Measurements from ENCODE around the gene SLC43A3. TPM values are rescaled to one million over a fixed set of nuclear protein-coding genes. Genes with fewer than 3 reads are reported as not detected.

The SLC43A3 gene
- total and polyA plus RNA-seq, 2 of the 4 experiments (the other 2 are of a cell fraction): 12.7 to 21.1 TPM

DNA sequence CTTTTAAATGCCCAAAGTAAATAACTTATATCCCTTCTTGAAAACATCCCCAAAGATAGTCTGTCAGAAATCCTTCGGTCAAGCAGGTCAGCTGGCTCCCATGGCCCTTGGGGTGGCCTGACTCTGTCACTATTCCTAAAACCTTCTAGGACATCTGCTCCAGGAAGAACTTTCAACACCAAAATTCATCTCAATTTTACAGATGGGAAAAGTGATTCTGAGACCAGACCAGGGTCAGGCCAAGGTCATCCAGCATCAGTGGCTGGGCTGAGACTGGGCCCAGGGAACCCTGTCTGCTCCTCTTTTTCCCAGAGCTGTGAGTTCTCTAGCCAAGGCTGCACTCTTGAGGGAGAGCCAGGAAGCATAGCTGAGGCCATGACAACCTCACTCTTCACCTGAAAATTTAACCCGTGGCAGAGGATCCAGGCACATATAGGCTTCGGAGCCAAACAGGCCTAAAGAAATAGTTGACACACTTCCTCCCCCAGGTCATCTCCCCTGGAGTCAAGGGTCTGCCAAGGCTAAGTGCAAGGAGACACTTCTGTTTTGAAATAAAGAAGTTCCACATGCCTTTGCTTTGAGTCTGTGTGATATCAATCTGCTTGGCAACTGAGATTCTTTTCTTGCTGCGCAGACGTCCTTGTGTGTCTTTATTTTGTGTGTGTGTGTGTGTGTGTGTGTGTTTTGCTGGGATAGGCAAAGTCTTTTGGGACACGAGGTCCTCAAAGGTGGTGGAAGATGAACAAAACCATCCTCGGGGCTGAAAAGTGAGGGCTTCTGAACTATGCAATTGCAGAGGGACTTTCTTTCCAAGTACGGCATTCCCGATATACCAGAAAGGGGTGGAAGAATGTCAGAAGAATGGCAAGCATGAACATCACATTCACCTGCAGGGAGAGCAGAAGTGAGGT, 19.7 kb downstream of the SLC43A3 start:
- Histone ChIP-seq H2AK9ac (replicated peaks; ENCODE audit: low read depth, low read length, poor library complexity) (no peak overlapping the region), H2AFZ (replicated peaks; ENCODE audit: low read length, poor library complexity) (no peak overlapping the region)
- POLR2A ChIA-PET (ENCODE audit: unreplicated experiment): no interaction called here
- TF ChIP-seq CEBPB (IDR thresholded peaks at IDR 0.05; ENCODE audit: low read depth, low read length): no peak
- no peak for TF ChIP-seq RCOR1 (IDR thresholded peaks at IDR 0.05; ENCODE audit: insufficient replicate concordance, low read length)
- TF ChIP-seq SMC3 (IDR thresholded peaks at IDR 0.05; ENCODE audit: low read depth, low read length): no peak
- TF ChIP-seq MAZ (IDR thresholded peaks at IDR 0.05; ENCODE audit: borderline replicate concordance, low read depth, low read length): no peak
- TF ChIP-seq, protein P1, sequence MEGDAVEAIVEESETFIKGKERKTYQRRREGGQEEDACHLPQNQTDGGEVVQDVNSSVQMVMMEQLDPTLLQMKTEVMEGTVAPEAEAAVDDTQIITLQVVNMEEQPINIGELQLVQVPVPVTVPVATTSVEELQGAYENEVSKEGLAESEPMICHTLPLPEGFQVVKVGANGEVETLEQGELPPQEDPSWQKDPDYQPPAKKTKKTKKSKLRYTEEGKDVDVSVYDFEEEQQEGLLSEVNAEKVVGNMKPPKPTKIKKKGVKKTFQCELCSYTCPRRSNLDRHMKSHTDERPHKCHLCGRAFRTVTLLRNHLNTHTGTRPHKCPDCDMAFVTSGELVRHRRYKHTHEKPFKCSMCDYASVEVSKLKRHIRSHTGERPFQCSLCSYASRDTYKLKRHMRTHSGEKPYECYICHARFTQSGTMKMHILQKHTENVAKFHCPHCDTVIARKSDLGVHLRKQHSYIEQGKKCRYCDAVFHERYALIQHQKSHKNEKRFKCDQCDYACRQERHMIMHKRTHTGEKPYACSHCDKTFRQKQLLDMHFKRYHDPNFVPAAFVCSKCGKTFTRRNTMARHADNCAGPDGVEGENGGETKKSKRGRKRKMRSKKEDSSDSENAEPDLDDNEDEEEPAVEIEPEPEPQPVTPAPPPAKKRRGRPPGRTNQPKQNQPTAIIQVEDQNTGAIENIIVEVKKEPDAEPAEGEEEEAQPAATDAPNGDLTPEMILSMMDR (conservative IDR thresholded peaks at IDR 0.05; ENCODE audit: low read depth, low read length): no peak
- TF ChIP-seq, protein P2, sequence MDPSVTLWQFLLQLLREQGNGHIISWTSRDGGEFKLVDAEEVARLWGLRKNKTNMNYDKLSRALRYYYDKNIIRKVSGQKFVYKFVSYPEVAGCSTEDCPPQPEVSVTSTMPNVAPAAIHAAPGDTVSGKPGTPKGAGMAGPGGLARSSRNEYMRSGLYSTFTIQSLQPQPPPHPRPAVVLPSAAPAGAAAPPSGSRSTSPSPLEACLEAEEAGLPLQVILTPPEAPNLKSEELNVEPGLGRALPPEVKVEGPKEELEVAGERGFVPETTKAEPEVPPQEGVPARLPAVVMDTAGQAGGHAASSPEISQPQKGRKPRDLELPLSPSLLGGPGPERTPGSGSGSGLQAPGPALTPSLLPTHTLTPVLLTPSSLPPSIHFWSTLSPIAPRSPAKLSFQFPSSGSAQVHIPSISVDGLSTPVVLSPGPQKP (IDR thresholded peaks at IDR 0.05; ENCODE audit: borderline replicate concordance, low read depth, low read length): no peak
- TF ChIP-seq FOS (IDR thresholded peaks at IDR 0.05; ENCODE audit: low read depth, low read length): no peak
- no peak for TF ChIP-seq MAFK (IDR thresholded peaks at IDR 0.05; ENCODE audit: low read depth, low read length)
- TF ChIP-seq MXI1 (IDR thresholded peaks at IDR 0.05; ENCODE audit: borderline replicate concordance, low read depth, low read length): no peak
- TF ChIP-seq, protein P3, sequence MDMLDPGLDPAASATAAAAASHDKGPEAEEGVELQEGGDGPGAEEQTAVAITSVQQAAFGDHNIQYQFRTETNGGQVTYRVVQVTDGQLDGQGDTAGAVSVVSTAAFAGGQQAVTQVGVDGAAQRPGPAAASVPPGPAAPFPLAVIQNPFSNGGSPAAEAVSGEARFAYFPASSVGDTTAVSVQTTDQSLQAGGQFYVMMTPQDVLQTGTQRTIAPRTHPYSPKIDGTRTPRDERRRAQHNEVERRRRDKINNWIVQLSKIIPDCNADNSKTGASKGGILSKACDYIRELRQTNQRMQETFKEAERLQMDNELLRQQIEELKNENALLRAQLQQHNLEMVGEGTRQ (IDR thresholded peaks at IDR 0.05; ENCODE audit: low read depth, low read length): no peak
- TF ChIP-seq NFE2L2 (IDR thresholded peaks at IDR 0.05; ENCODE audit: low read depth, low read length): no peak
- TF ChIP-seq BHLHE40 (IDR thresholded peaks at IDR 0.05; ENCODE audit: low read depth, low read length): no peak
- TF ChIP-seq RAD21 (IDR thresholded peaks at IDR 0.05; ENCODE audit: low read length): no peak
- no peak for TF ChIP-seq RFX5 (IDR thresholded peaks at IDR 0.05; ENCODE audit: low read depth, low read length)
- no peak for TF ChIP-seq POLR2A (IDR thresholded peaks at IDR 0.05; ENCODE audit: low read depth, low read length)

More for the DNA sequence above, 19.7 kb downstream of the SLC43A3 start:
- Histone ChIP-seq H3K14ac (replicated peaks; ENCODE audit: low read depth, low read length) (no peak overlapping the region), H3K4me2 (ENCODE audit: low read depth, low read length) (no peak overlapping the region), H3K56ac (ENCODE audit: extremely low read depth, insufficient read depth, low read length) (no peak overlapping the region), H3K27me3 (ENCODE audit: control insufficient read depth, insufficient read depth, low read length) (peaks cover 7% of the 10 kb centered on the region; the same call in 1 of the 2 replicates), H4K8ac (ENCODE audit: low read depth in 2 of 2, low read length in 2 of 2) (no peak overlapping the region), H3K36me3 (ENCODE audit: control insufficient read depth, insufficient read depth, low read length) (peaks cover 18% of the 10 kb centered on the region), H3K4ac (ENCODE audit: low read depth, low read length) (no peak overlapping the region), H3K9me1 (ENCODE audit: insufficient read depth, low read length) (no peaks in the 10 kb centered on the region), H3K9me3 (ENCODE audit: control insufficient read depth, insufficient read depth, low read length) (no peaks in the 10 kb centered on the region), H3K18ac (ENCODE audit: low read depth, low read length) (no peak overlapping the region), H2BK20ac (ENCODE audit: low read depth, low read length) (no peak overlapping the region), H4K5ac (ENCODE audit: low read depth, low read length) (no peak overlapping the region), H3K9ac (ENCODE audit: low read depth, low read length) (no peak overlapping the region), H3K23ac (ENCODE audit: low read depth, low read length) (no peak overlapping the region), H2BK120ac (ENCODE audit: low read depth, low read length) (no peak overlapping the region), H4K20me1 (ENCODE audit: insufficient read depth, low read length) (no peaks in the 10 kb centered on the region), H3K4me3 (ENCODE audit: insufficient read depth, low read depth, low read length) (no peak overlapping the region), H3K79me1 (ENCODE audit: low read depth in 1 of 2, low read length in 2 of 2) (no peaks in the 10 kb centered on the region), H2AK5ac (ENCODE audit: low read depth, low read length) (no peak overlapping the region), H3K27ac (ENCODE audit: insufficient read depth, low read length) (no peak overlapping the region), H2BK5ac (ENCODE audit: low read depth, low read length, poor library complexity, severe bottlenecking) (no peak overlapping the region), H3K4me1 (ENCODE audit: control insufficient read depth, insufficient read depth, low read length) (peaks cover 3% of the 10 kb centered on the region; the same call in 1 of the 2 replicates), H4K91ac (ENCODE audit: insufficient read depth, low read depth, low read length) (no peak overlapping the region), H2BK15ac (ENCODE audit: low read depth, low read length) (no peak overlapping the region)
- CTCF ChIA-PET: interaction anchor here (0.9 kb wide), 1 partner anchor 20 kb away, joined by 3 read pairs; no protein-coding TSS in a partner anchor
- DNase-seq (no peak), ATAC-seq (ENCODE audit: low read depth) (no peak)
- dilution Hi-C loops (cut with HindIII; ENCODE audit: low sequenced_read_pairs, unreplicated experiment) (no loop called here), intact Hi-C loops (cut with micrococcal nuclease) (no loop called here), in situ Hi-C loops (cut with MboI; ENCODE audit: low sequenced_read_pairs) (no loop called here)
- WGBS, 2 experiments (ENCODE audit: extremely low coverage in 2 of 2, insufficient read length in 1 of 2): 98% methylated on average over 5 of the region's 9 CpGs; no CpG with 5 or more reads in 1 of the 2 experiments
- BruUV-seq (replicated peaks): no TSS peak

Measured in IMR-90 (cell line).